ENCODE measurements around the gene SIK2.

SIK2 gene

DNA sequence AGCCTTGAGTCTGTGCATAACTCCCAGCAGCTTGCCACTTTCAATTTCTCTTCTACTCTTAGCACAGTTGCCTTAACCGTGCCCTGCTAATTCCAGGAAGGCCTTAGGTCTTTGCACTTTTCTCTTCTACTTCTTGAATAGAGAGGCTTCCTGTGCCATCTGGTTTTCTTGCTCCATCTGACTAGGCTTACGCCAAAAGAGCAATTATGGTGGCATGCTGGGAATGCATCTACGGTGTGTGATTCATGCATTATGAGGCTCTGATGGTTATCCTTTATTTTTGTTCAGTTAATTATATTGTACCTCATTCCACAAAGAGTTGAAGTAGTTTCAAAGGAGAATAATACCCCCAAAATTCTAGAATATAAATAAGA lies 29.4 kb downstream of the SIK2 start:
- no peak overlapping the region for H3K4me3 ChIP-seq (ENCODE audit: low read depth, low read length)
- TF ChIP-seq, protein P1, sequence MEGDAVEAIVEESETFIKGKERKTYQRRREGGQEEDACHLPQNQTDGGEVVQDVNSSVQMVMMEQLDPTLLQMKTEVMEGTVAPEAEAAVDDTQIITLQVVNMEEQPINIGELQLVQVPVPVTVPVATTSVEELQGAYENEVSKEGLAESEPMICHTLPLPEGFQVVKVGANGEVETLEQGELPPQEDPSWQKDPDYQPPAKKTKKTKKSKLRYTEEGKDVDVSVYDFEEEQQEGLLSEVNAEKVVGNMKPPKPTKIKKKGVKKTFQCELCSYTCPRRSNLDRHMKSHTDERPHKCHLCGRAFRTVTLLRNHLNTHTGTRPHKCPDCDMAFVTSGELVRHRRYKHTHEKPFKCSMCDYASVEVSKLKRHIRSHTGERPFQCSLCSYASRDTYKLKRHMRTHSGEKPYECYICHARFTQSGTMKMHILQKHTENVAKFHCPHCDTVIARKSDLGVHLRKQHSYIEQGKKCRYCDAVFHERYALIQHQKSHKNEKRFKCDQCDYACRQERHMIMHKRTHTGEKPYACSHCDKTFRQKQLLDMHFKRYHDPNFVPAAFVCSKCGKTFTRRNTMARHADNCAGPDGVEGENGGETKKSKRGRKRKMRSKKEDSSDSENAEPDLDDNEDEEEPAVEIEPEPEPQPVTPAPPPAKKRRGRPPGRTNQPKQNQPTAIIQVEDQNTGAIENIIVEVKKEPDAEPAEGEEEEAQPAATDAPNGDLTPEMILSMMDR (IDR thresholded peaks at IDR 0.05; ENCODE audit: borderline replicate concordance, insufficient read depth, low read depth, low read length): no peak

DNA sequence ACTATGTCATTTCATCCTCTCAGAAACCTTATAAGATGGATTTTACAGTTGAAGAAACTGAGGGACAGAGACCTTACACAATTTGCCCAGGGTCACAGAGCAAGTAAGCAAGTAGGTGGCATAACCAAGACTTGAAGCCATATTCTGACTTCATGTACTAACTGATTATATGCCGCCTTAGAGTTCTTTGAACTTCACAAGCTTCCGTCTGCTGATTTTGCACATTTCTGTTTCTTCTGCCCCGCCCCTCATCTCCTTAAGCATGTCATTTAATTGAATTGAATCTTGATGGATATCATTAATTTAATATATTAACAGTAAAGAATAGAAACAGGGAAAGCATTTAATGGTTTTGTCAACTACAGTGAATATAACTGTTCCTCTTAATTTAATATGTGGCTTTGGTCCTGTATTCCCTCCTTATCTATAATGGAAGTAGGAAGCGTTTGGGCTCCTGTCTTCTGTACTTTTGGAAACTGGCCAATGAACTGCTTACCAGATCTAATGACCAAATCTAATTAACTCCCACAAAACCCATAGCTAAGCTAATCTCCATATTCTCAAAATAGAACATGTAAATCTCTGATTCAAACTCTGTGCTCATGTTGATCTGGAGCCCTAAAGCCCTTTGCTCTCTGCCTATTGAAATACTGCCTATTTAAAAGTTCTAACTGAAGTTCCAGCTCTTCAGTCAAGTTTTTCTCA lies 30.4 kb downstream of the SIK2 start:
- H3K4me3 ChIP-seq (ENCODE audit: low read depth, low read length): no peak overlapping the region
- TF ChIP-seq, protein P1 (IDR thresholded peaks at IDR 0.05; ENCODE audit: borderline replicate concordance, insufficient read depth, low read depth, low read length): no peak

DNA sequence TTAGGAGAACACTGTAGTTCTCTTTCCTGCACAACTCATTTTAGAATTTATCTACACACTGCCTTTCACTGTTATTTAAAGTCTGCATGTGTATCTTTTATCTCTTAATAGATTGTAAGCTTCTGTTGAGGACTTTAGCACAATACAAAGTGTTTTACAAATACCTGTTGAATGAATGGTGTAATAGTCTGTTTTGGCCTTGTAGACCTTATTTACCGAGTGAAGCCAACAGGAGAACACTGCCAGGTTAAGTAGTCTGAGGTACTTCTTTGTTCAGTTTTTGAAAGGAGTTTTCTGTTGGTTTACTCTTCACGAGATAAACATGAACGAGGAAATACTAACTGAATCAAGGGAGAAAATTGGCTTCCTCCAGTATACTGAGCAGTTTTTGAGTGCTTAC lies 31.0 kb downstream of the SIK2 start:
- H3K4me3 ChIP-seq (ENCODE audit: low read depth, low read length): no peak overlapping the region
- TF ChIP-seq, protein P1 (IDR thresholded peaks at IDR 0.05; ENCODE audit: borderline replicate concordance, insufficient read depth, low read depth, low read length): no peak

DNA sequence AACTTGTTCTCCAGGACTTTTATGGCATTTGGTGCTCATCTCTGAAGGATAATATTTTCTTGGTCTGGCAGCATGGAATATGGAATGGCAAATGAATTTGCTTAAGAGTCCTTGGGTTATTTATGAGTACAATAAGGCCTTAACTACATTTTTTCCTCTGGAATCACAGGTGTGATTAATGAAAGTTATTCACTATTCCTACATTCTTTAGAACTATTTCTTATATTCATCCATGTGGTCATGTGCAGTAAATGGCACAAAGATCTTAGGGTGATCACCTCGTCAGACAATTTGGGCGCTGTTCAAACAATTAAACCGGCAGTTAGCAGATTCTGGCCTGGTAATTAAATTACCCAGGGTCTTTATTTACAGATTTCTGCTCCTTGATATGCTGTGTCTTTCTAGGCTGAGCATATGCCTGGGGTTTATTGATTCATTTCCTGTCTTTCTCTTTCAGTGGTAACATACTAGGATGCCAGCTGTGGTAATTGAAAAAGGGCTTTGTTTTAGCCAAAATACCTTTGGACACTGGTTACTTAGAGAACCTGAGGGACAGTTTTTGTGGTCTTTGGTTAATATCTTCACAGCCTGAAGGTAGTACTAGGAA lies 31.6 kb downstream of the SIK2 start:
- TF ChIP-seq, protein P1 (IDR thresholded peaks at IDR 0.05; ENCODE audit: borderline replicate concordance, insufficient read depth, low read depth, low read length): no peak
- H3K4me3 ChIP-seq (ENCODE audit: low read depth, low read length): no peak overlapping the region

DNA sequence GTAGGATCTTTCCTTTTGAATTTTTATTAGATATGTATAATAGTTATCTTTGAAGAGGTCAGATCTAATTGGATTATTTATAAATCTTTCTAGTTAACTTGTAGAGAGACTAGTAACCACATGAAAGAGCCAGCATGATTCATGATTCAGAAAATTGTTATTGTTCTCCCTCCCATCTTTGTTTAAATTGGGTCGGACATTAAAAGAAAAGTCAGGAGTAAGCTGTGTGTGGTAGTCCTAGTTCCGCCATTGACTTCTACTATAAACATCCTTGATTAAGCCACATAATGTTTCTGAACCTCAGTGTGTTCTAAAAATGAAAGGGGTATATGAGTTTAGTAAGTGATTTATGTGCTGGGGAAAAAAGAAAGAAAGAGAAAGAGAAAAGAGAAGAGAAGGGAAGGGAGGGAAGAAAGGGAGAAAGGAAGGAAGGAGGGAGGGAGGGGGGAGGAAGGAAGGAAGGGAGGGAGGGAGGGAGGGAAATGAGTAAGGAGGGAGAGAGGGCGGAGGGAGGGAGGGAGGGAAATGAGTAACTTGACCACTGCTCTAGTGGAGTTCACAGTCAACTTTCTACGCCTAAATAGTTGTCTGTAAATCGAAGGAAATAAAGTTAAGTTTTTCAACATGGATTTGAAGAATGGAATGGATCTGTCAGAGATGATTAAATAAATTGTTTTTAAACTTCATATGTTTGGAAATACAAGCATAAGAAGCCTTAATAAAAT lies 32.9 kb downstream of the SIK2 start:
- no peak overlapping the region for H3K4me3 ChIP-seq (ENCODE audit: low read depth, low read length)
- TF ChIP-seq, protein P1 (IDR thresholded peaks at IDR 0.05; ENCODE audit: borderline replicate concordance, insufficient read depth, low read depth, low read length): no peak

DNA sequence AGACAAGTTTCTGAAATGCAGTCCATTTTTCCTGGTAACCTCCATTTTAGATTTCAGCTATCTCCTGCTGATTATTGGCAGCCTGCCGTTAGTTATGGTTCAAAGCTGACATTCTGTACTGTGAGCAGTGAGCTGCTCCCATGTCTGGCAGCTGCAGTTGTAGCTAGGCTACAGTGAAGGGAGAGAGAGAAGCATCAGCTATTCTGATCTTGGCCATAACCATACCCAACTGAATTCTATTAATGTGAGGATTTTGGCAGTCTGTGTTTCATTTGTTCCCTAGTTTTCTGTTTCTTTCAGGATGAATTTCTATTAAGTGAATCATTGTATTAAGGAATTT lies 33.4 kb downstream of the SIK2 start:
- no peak overlapping the region for H3K4me3 ChIP-seq (ENCODE audit: low read depth, low read length)
- TF ChIP-seq, protein P1 (IDR thresholded peaks at IDR 0.05; ENCODE audit: borderline replicate concordance, insufficient read depth, low read depth, low read length): no peak

DNA sequence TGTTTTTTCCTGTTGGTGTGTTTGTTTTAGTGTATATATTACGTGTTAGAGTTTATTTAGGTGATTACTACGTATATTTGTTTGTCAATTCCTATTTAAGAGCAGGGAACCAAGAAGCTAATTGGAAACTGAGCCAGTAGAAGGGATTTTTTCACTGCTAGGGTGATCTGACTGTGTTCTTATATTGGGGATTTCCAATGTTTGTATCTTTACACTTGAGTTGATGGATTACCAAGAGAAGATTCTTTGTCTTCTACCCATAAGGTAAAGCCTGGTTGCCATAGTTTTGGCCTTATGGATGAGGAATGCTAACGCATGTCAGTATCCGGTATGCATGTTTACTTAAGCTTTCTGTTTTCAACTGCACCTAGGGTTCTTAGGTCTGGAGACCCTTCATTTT lies 35.6 kb downstream of the SIK2 start:
- TF ChIP-seq, protein P1 (IDR thresholded peaks at IDR 0.05; ENCODE audit: borderline replicate concordance, insufficient read depth, low read depth, low read length): no peak
- H3K4me3 ChIP-seq (ENCODE audit: low read depth, low read length): no peak overlapping the region
